HG02885 (cell line): ENCODE data around the gene NSG1.
"Not testable (repeated sequence)": the region's sequence is repeated elsewhere in the genome, so short reads cannot be mapped to it uniquely, and the experiment has no call there.

Source experiments
- ATAC-seq: cut with Tn5 transposase; IDR thresholded peaks from one replicate; pipeline ENCODE4 v1.9.1; 2021; ENCODE audit warnings: mild to moderate bottlenecking; ENCODE audit not compliant: unreplicated experiment, poor library complexity

Gene NSG1

GRCh38 chr4:4415107-4415805, 28.4 kb downstream of the NSG1 start:
- no peak for ATAC-seq

- no peak for ATAC-seq
Measured at GRCh38 chr4:4415806-4416805, 29.2 kb downstream of the NSG1 start.

- ATAC-seq = no peak
Measured at GRCh38 chr4:4416981-4417380, 30.1 kb downstream of the NSG1 start.

- no peak for ATAC-seq
Measured at GRCh38 chr4:4417886-4418285, 31.0 kb downstream of the NSG1 start.

GRCh38 chr4:4418676-4419390, 31.9 kb downstream of the NSG1 start:
- ATAC-seq = no peak

- ATAC-seq = no peak
Measured at GRCh38 chr4:4419896-4420295, 33.0 kb downstream of the NSG1 start.

- no peak for ATAC-seq
Measured at GRCh38 chr4:4420421-4420820, 33.5 kb downstream of the NSG1 start.

GRCh38 chr4:4421356-4421755, 34.5 kb downstream of the NSG1 start:
- no peak for ATAC-seq

- not testable (repeated sequence) for ATAC-seq
Measured at GRCh38 chr4:4422117-4422516, 35.2 kb downstream of the NSG1 start.

- no peak for ATAC-seq
Measured at GRCh38 chr4:4422856-4423499, 36.1 kb downstream of the NSG1 start.

- no peak for ATAC-seq
Measured at GRCh38 chr4:4423706-4424498, 37.0 kb downstream of the NSG1 start.

GRCh38 chr4:4424499-4425115, 37.7 kb downstream of the NSG1 start:
- no peak for ATAC-seq

- ATAC-seq = no peak
Measured at GRCh38 chr4:4425119-4425690, 38.3 kb downstream of the NSG1 start.

- ATAC-seq = no peak
Measured at GRCh38 chr4:4425696-4426095, 38.8 kb downstream of the NSG1 start.

GRCh38 chr4:4426511-4427120, 39.7 kb downstream of the NSG1 start:
- no peak for ATAC-seq

- no peak for ATAC-seq
Measured at GRCh38 chr4:4427121-4427870, 40.4 kb downstream of the NSG1 start.

GRCh38 chr4:4427886-4428285, 41.0 kb downstream of the NSG1 start:
- ATAC-seq = no peak
